HG03520 (cell line): Measurements from ENCODE around the gene RAD9A.

Source experiments
- ATAC-seq: cut with Tn5 transposase; IDR thresholded peaks from one replicate; pipeline ENCODE4 v1.9.1; 2021; ENCODE audit warnings: mild to moderate bottlenecking, moderate library complexity; ENCODE audit not compliant: unreplicated experiment

RAD9A gene

GRCh38 chr11:67391304-67392182 lies at the start of gene RAD9A:
Gene RAD9A (plus strand): TSS chr11:67391986. CDS start chr11:67392045, 59 bp downstream.
- ATAC-seq, result peak; percentile 45

- no peak for ATAC-seq
These were observed 47.5 kb upstream of the RAD9A start for GRCh38 chr11:67344264-67344663.

GRCh38 chr11:67345247-67345919 lies 46.4 kb upstream of the RAD9A start:
- ATAC-seq, result no peak

GRCh38 chr11:67345920-67346819 lies 45.6 kb upstream of the RAD9A start:
- ATAC-seq, result no peak

- ATAC-seq, result no peak
These were observed 43.6 kb upstream of the RAD9A start for GRCh38 chr11:67347964-67348749.

GRCh38 chr11:67349036-67349435 lies 42.8 kb upstream of the RAD9A start:
- ATAC-seq, result no peak

GRCh38 chr11:67349457-67349856 lies 42.3 kb upstream of the RAD9A start:
- ATAC-seq, result no peak

GRCh38 chr11:67349928-67350465 lies 41.8 kb upstream of the RAD9A start:
- no peak for ATAC-seq

GRCh38 chr11:67351275-67352005 lies 40.3 kb upstream of the RAD9A start:
- ATAC-seq, result no peak

GRCh38 chr11:67352546-67353316 lies 39.1 kb upstream of the RAD9A start:
- no peak for ATAC-seq

GRCh38 chr11:67353317-67354074 lies 38.3 kb upstream of the RAD9A start, which contains the start of gene POLD4:
Gene POLD4 (minus strand): TSS chr11:67353546. CDS start chr11:67353399, 147 bp downstream.
- ATAC-seq, result peak; percentile 77

GRCh38 chr11:67354075-67355022 lies 37.4 kb upstream of the RAD9A start:
- no peak for ATAC-seq

- no peak for ATAC-seq
These were observed 36.6 kb upstream of the RAD9A start for GRCh38 chr11:67355023-67355793.

GRCh38 chr11:67355794-67356386 lies 35.9 kb upstream of the RAD9A start:
- no peak for ATAC-seq

- no peak for ATAC-seq
These were observed 35.4 kb upstream of the RAD9A start for GRCh38 chr11:67356387-67356863.
